Prostate gland (tissue), 2 donors: ENCODE measurements around the gene LSM12. TPM values are rescaled to one million over a fixed set of nuclear protein-coding genes. Genes with fewer than 3 reads are reported as not detected.

Experiments
- DNase-seq: peaks from one replicate; pipeline ENCODE4 v3.0.0-alpha.2; 2019; ENCODE audit warnings: low spot score
- H3K27ac ChIP-seq, 2 donors: fragments of 200-600 bp; sonication (generic); 2 replicates each; pipeline ENCODE4 v1.5.1; 2017 to 2019
- H3K27me3 ChIP-seq: fragments of 200-600 bp; sonication (generic); replicated peaks from 2 replicates; pipeline ENCODE4 v1.5.1; 2019; ENCODE audit not compliant: insufficient read depth
- H3K36me3 ChIP-seq, 2 donors: fragments of 200-600 bp; sonication (generic); 1 replicate in 1 of 2; 2 replicates in 1 of 2; pipeline versions ENCODE4 v1.5.1 to v1.8.1; 2017 to 2019
- H3K4me1 ChIP-seq: fragments of 200-600 bp; sonication (generic); replicated peaks from 2 replicates; pipeline ENCODE4 v1.5.1; 2019
- H3K4me3 ChIP-seq, 2 donors: fragments of 200-600 bp; sonication (generic); 2 replicates each; pipeline ENCODE4 v1.5.1; 2017 to 2019
- H3K9me3 ChIP-seq: fragments of 200-600 bp; sonication (generic); 2 replicates; pipeline ENCODE4 v1.5.1; 2017
- CTCF ChIP-seq, 4 experiments: fragments of 200-600 bp in 2 of 4; fragments of 450-650 bp in 2 of 4; sonication (generic) in 2 of 4; IDR thresholded peaks; 1 replicate in 3 of 4; 2 replicates in 1 of 4; pipeline ENCODE4 v1.5.1; 2016 to 2019; ENCODE audit warnings: antibody characterized with exemption in 4 of 4, mild to moderate bottlenecking in 2 of 4, moderate library complexity in 2 of 4
- POLR2A ChIP-seq: fragments of 450-650 bp; IDR thresholded peaks from one replicate; pipeline ENCODE4 v1.6.1; 2016; ENCODE audit warnings: antibody characterized with exemption, mild to moderate bottlenecking
- POLR2AphosphoS5 ChIP-seq: sonication (generic); formaldehyde crosslinking; IDR thresholded peaks from one replicate; pipeline ENCODE4 v1.6.1; 2017; ENCODE audit warnings: antibody characterized with exemption
- WGBS: methylation state at CpG from one replicate; pipeline ENCODE4 v1.1.5; 2018; 5-methylcytosine and 5-hydroxymethylcytosine counted together
- intact Hi-C: fragments of 100-400 bp; cut with DNase I; formaldehyde crosslinking; loops from one replicate; pipeline ENCODE4 v1.14.2; 2022
- small RNA-seq, 2 donors: library from RNA; depleted of rRNA; stranded (forward); fragments of <200 nt; gene quantifications; one replicate each; pipeline ENCODE3, GENCODE V24; 2016
- total RNA-seq, 2 donors: library from RNA; depleted of rRNA; stranded (reverse); fragments of >200 nt; gene quantifications; one replicate each; pipeline ENCODE4 v1.1.0, GENCODE V29; 2016

LSM12 gene
- total RNA-seq, 2 donors from 2014 or later = 30.0 to 45.2 TPM

GRCh38 chr17:43988301-43988700, 78.2 kb downstream of the LSM12 start:
- no peak for DNase-seq
- 45% methylated on average over 9 of the region's 9 CpGs for WGBS
- Histone ChIP-seq H3K27me3 (no peaks in the 10 kb centered on the region), H3K36me3 (no peaks in the 10 kb centered on the region), H3K4me1 (no peaks in the 10 kb centered on the region), H3K27ac (no peak overlapping the region), H3K9me3 (no peaks in the 10 kb centered on the region), H3K4me3 (no peak overlapping the region)
- TF ChIP-seq POLR2A (no peak), POLR2AphosphoS5 (no peak), CTCF (IDR thresholded peaks at IDR 0.05) (no peak)
- intact Hi-C loops = no loop called here

DNA sequence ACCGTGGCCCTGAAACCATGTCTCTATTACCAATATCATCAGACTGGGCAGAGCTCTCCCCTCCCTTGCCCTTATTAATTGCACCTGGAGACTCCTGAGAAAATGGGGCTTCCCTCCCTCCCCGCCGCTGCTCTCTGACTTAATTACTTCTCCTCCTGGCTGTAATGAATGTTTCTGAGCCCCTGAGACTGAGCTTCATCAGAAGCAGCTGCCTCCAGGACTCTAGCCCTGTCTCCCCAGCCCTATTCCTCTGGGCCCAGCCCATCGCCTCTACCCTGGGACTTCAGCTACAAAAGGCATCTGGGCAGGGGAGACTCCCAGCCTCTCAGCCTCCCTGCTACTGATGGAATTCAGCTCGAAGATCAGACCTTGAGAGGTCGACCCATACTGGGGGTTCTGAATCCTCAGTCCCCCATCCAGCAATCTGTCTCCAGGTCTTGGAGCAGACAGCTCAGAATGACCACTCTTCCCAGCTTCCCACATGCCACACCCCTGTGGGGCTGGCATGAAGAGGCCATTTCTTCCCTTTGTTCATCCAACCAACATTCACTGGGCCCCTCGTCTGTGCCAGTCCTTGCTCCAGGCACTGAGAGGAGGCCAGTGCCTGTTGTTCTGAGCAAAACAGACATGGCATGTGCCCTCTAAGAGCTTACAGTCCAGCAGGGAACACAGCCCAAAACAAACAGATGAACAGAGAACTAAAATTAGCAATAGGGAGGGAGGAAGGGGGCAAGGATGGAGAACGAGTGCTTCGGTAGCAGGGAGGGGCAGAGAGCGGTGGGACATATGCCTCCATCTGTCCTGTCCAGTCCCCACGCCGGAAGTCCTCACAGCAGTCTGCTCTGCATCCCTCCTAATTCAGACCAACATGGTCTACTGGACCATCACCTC, 79.1 kb downstream of the LSM12 start:
- Histone ChIP-seq H3K4me3 (no peak overlapping the region), H3K9me3 (no peaks in the 10 kb centered on the region), H3K27ac (no peak overlapping the region), H3K36me3 (no peaks in the 10 kb centered on the region), H3K27me3 (no peaks in the 10 kb centered on the region), H3K4me1 (no peaks in the 10 kb centered on the region)
- intact Hi-C loops = no loop called here
- no peak for DNase-seq
- WGBS = 68% methylated on average over 12 of the region's 12 CpGs
- no peak for TF ChIP-seq CTCF (IDR thresholded peaks at IDR 0.05)

DNA sequence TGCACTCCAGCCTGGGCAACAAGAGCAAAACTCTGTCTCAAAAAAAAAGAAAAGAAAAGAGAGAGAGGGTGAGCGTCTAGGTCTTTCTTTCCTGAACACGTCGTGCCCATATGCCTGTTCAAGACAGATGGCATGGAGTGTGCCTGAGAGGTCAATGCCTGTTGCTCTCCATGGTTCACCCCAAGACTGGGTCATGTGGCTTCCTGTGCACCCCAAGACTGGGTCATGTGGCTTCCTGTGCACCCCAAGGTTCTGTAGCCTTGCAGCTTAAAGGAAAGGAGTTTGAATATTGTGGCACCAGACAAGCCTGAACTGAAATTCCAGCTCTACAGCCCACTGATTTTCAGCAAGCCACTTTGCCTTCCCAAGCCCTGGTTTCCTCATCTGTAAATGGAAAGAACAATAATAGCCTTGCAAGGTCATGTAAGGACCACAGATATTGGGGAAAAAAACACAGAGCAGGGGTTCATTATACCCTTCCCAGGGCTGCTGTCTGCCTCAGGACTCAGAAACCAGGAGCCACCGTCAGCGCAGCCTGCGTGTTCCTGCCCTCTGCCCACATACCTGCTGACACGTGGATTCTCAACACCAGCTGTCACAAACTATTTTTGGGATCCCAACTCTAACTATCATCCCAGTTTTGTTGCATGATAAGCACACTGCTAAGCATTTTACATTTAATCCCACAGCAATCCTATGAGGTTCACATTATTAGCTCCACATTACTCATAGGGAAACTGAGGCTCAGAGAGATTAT, 80.1 kb downstream of the LSM12 start:
- DNase-seq = no peak
- intact Hi-C loops = no loop called here
- WGBS = 86% methylated on average over 7 of the region's 7 CpGs
- Histone ChIP-seq H3K9me3 (no peaks in the 10 kb centered on the region), H3K27ac (no peak overlapping the region), H3K4me1 (no peaks in the 10 kb centered on the region), H3K4me3 (no peak overlapping the region), H3K36me3 (no peaks in the 10 kb centered on the region), H3K27me3 (no peaks in the 10 kb centered on the region)
- TF ChIP-seq POLR2AphosphoS5 = no peak
- TF ChIP-seq POLR2A = no peak
- TF ChIP-seq CTCF (IDR thresholded peaks at IDR 0.05) = no peak

GRCh38 chr17:43984521-43984920, 82.0 kb downstream of the LSM12 start:
- Histone ChIP-seq H3K27ac (no peak overlapping the region), H3K27me3 (no peaks in the 10 kb centered on the region), H3K9me3 (no peaks in the 10 kb centered on the region), H3K4me1 (no peaks in the 10 kb centered on the region), H3K36me3 (no peaks in the 10 kb centered on the region), H3K4me3 (no peak overlapping the region)
- TF ChIP-seq CTCF (IDR thresholded peaks at IDR 0.05) = no peak
- TF ChIP-seq POLR2A = no peak
- no peak for TF ChIP-seq POLR2AphosphoS5
- DNase-seq = no peak
- intact Hi-C loops = no loop called here
- WGBS = 90% methylated on average over 8 of the region's 8 CpGs

Small RNAs within 50 kb of the gene (small RNA-seq; reads per million reads assigned to genes)
- gene RF00012 = 0 reads per million in 2 donors

Other genes starting within 250 kb of the LSM12 start
- 10 to 100 TPM in 1 of 2 donors, 1 to 10 TPM in 1; 4.4 to 16.4 TPM for gene MPP3, start 233.5 kb downstream of the LSM12 start, total RNA-seq
- gene CD300LG, start 219.5 kb downstream of the LSM12 start, total RNA-seq = 10 to 100 TPM in 1 of 2 donors, under 1 TPM in 1; 0.09 to 33.5 TPM
- gene MPP2, start 159.1 kb downstream of the LSM12 start, total RNA-seq = 10 to 100 TPM; 14.9 to 17.7 TPM
- not detected for gene PPY, start 124.2 kb downstream of the LSM12 start, total RNA-seq
- not detected for gene PYY, start 112.7 kb downstream of the LSM12 start, total RNA-seq
- gene NAGS, start 62.0 kb downstream of the LSM12 start, total RNA-seq = 1 to 10 TPM; 3.1 to 3.8 TPM
- gene TMEM101, start 51.7 kb downstream of the LSM12 start, total RNA-seq = 10 to 100 TPM; 48.0 to 51.6 TPM
- 10 to 100 TPM; 68.9 to 84.8 TPM for gene G6PC3, start 4.1 kb upstream of the LSM12 start, total RNA-seq
- gene HDAC5, start 57.0 kb upstream of the LSM12 start, total RNA-seq = 100 to 1,000 TPM in 1 of 2 donors, 10 to 100 TPM in 1; 71.2 to 145 TPM
- gene HROB, start 75.3 kb upstream of the LSM12 start, total RNA-seq = 1 to 10 TPM; 1.4 to 8.1 TPM
- gene ASB16, start 104.0 kb upstream of the LSM12 start, total RNA-seq = 1 to 10 TPM; 3.2 to 4.4 TPM
- gene TMUB2, start 120.3 kb upstream of the LSM12 start, total RNA-seq = 10 to 100 TPM; 42.9 to 67.2 TPM
- 10 to 100 TPM; 45.8 to 72.0 TPM for gene ATXN7L3, start 133.2 kb upstream of the LSM12 start, total RNA-seq
- 10 to 100 TPM; 73.4 to 77.2 TPM for gene UBTF, start 153.0 kb upstream of the LSM12 start, total RNA-seq
- under 1 TPM in 1 of 2 donors, not detected in 1; 0.51 TPM for gene SLC4A1, start 201.5 kb upstream of the LSM12 start, total RNA-seq
- gene RUNDC3A, start 241.9 kb upstream of the LSM12 start, total RNA-seq = 1 to 10 TPM in 1 of 2 donors, under 1 TPM in 1; 0.68 to 2.9 TPM